ENCODE data around the gene DMTF1. TPM values are rescaled to one million over a fixed set of nuclear protein-coding genes. Genes with fewer than 3 reads are reported as not detected.
A peak's percentile ranks its signal among the peaks of the same experiment; 100 is the strongest.

The DMTF1 gene
- total RNA-seq, 1 donor from 2014 or later: 27.6 TPM

DNA sequence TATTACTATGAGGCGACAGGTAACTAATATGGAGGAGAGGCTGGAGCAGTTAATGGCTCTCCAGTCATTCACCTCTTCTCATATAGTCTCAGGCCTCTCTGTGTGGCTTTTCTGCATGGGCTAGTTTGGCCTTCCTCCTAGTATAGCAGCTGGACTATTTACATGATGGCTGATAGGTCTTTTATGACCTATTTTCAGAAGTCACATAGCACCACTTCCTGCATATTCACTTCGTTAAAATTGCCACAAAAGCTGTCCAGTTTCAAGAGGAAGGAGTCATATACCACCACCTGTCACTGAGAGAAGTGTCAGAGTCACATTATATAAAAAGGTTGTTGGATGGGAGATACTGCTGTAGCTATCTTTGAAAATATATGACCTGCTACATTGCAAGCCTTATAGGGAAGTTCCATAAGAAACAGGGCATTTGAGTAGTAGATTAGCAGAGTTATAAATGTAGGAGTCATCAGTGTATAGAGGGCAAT is 8.0 kb upstream of the DMTF1 start:
- DNase-seq (ENCODE audit: low read depth in 2 of 2): no peak

DNA sequence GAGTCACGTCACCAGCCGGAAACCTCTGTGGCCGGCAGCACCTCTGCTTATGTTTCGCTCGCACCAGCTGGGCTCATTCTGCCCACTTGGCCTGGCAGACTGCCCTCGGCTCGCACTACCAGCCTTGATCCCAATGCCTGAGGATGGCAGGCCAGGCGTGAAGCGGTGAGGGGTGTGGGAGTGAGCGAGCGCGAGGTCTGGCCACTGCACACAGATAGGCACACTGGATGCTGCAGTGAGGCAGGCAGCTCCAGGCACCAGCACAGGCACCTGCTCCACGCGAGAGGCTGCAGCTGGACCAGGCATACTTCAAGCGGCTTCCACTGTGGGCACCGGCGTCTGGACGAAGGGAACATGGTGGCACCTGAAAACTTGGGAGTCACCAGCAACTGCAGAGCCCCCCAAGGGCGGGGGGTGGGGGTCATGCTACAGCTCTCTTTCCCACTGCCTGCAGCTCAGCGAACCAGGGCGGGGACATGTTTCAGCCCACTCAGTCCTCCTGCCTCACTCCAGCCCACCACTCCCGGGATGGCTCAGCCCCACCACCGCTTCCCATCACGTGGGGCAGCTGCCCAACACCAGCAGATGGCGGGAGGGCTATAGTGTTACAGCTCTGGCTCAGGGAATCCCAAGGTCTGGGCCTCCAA is 5.4 kb upstream of the DMTF1 start:
- DNase-seq (ENCODE audit: low read depth in 2 of 2): no peak

DNA sequence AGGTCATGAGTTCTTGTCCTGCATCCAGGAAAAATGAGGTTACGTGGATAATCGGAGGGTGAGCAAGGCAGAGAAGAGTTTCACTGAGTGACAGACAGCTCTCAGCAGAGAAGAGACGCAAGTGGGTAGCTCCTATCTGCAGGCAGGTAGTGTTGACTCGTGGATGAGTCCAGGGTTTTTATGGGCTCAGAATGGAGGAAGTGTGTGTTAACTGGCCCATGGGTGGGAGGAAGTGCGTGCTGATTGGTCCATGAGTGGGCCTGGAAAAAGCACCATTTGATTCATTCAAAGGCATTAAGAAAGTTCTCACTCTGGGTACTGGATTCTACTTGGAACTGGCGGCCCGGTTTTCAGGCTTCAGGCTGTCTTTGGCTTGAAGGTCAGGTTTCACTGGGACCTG is 4.8 kb upstream of the DMTF1 start:
- DNase-seq (ENCODE audit: low read depth in 2 of 2): no peak

DNA sequence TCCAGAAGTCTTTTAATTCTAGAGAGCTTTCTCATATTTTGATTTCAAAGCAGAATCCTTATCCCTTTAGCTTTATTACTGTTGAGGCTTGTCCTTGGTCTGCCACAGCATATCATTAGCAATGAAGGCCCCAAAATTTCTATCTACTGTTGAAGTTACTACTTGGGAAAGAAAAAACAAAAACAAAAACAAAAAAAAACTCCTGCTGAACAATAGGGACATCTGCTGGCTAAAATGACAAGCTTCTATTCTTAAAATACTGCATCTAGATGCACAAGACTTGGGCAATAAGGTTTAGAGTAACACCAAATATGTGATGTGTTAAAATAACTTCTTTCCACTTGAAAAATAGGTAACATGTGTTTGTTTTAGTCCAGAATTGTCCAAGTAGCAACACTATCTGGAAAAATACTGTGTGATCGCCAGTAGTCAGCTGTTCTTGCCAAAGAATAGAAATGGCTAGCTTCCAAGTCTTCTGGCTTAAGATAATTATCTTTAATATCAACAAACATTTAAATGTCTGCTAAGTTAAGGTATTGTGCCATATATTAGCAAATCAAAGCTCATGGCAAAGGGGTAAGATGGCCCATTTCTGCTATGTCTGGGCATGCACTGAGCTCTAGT is 3.8 kb upstream of the DMTF1 start:
- peak in 1 of 2 donors; percentile 55 for DNase-seq (ENCODE audit: low read depth in 2 of 2)

DNA sequence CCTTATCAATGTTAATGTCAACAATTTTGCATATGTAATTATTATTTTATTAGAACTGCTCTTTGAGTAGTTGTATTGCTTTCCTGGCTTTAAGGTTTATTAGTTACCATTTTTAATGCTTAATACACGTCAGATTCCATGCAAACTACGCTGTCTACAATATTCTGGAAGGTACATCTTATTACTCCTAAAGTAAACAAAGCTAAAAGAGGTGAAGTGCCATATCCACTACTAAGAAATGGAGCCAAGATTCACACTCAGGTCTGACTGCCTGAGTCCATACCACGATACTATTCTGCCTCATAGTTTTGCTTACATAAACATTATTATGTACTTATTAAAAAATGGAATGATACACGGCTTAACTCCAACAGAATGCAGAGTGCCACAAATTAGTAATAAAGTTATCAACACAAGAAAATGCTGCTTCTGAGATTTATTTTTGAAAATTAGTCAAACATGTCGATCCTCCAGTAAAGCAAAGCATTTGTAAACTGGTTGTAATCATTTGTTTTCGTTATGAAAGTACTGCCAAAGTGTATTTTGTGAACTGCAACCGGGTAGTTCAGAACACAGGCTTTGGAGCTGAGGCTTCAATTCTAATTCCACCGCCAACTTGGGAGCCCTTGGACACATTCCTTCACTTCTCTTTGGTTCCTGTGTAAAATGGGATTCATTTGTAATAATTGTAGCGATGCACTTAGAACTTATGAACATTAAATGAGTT is 1.1 kb upstream of the DMTF1 start:
- DNase-seq (ENCODE audit: low read depth in 2 of 2): no peak

DNA sequence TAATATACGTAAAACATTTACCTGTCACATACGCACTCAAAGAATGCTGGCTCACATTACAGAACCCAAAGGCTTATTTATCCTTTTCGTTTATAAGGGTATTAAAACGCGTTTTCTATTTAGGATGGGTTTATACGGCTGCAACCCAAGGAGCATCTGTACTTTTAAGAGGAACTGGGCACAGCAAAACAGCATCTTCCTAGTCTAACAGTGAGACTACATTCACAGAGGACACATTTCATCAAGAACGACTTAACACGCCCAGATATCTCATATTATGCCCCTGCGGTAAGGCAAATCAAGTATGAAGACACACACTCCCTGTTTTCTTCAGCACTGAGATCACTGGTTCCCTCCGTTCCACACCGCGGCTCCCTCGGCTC is 533 bp upstream of the DMTF1 start:
- no peak for DNase-seq (ENCODE audit: low read depth in 2 of 2)

DNA sequence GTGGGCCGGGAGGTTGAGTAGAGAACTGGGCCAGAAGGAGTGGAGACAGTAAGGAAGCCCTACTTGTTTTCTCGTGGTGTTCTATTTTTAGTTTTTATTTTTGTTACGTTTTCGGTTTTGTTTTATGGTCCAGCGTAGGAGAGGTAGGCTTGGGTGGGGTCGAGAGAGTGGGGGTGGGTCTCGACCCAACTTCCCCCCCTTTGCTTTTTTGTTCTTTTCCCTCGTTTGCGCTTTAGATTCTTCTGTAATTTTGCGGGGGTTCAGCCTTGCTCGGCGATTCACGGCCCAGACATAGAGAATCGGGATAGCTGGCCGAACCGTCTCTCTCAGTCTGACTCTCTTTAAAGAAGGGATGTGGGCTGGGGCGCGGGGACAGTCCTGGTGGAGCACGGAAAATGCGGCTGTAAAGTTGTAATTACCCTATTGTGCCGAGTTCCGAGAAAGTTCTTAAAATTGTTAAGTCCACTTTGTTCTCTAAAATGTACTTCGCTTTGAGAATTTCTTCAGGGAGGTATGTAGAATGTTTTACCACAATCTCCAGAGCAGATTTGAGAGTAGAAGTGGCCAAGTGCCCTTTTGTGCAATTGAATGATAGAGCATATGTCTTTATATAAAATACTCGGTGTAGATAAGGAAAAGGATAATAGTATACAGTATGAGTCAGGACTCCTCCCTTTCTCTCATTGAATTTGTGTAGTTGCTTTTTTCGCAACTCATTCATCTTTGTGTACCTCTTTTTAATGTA is 816 bp downstream of the DMTF1 start:
- peak in 1 of 2 donors; percentile 37 for DNase-seq (ENCODE audit: low read depth in 2 of 2)

DNA sequence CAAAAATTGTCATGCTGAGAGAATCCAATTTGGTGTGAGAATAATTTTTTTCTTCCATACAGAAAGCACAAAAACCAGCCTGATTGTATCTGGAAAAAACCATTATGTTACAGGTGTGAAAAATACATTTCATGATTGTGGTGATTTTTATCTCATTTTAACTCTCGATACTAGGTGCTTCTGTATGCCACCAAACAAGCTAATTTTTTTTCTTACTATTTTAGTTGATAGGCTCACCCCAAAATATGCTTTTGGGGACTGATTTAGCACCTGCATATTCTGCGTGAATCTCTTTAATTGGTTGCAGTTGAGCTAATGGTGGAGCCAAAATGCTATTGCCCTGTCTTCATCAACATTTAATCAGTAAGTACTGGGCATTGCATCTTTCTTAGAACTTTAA is 1.9 kb downstream of the DMTF1 start:
- DNase-seq (ENCODE audit: low read depth in 2 of 2): no peak

DNA sequence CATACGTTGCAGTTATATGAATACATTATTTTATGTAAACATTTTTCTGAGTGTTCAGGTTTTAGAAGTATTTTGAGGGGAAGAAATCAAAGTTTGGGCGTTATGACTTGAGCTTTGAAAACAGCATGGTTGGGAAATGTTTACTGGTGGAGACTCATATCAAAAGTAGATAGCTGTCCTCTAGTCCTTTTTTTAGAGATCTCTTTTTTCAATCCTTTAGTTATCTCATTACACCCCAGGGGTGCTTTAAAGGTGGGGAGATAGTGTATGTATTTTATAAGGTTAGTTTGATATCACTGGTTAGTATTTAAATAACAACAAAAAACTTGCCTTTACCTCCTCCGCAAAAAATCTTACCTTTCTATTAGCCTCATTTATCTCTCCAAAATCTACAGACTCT is 2.3 kb downstream of the DMTF1 start:
- no peak for DNase-seq (ENCODE audit: low read depth in 2 of 2)

DNA sequence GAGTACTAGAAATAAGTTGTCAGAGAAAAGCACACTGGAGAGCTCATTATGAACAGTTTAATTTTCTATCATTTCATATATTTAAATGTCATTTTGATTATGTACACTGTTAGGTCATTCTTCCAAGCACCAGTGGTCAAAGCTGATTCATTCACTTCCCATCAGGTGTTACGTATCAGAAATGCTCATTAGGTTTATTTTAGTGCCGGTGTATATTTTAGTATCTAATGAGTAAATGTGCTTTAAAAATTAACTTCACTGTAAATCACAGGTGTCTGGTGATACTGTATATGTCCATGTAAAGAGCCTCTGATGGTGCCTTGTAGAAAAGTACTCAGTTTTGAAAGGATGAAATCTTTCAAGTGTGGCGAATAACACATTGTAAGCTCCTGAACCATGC is 3.5 kb downstream of the DMTF1 start:
- DNase-seq (ENCODE audit: low read depth in 2 of 2): peak in 1 of 2 donors; percentile 29

DNA sequence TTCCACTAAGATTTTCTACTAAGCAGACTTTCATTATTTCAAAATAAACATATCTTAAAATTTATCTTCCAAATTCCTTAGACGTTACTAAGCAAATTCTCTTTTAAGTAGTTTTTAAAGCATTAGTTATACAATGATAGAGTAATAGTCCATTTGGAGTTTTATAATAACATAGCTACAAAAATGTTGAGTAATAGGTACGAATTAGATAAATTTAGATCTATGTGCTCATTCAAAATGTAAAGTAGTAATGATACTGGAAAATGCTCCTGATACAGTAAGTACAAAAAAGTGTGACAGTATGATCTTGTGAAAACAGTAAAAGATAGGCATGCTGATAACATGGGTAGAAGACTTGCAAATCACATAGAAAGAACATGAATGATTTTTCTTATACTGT is 4.5 kb downstream of the DMTF1 start:
- no peak for DNase-seq (ENCODE audit: low read depth in 2 of 2)

DNA sequence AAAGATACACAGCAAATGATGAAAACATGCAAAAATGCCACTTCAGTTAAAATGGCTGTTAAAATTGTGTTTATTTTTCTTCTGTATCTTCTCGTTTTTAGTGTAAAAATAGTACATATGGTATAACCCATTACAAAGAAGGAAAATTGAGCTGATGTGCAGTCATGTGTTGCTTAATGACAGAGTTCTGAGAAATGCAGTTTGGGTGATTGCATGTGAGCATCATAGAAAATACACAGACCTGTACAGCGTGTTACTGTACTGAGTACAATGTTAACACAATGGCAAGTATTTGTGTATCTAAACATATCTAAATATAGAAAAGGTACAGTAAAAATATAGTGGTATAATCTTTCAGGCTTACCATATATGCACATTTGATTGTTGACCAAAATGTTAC is 7.3 kb downstream of the DMTF1 start:
- no peak for DNase-seq (ENCODE audit: low read depth in 2 of 2)

DNA sequence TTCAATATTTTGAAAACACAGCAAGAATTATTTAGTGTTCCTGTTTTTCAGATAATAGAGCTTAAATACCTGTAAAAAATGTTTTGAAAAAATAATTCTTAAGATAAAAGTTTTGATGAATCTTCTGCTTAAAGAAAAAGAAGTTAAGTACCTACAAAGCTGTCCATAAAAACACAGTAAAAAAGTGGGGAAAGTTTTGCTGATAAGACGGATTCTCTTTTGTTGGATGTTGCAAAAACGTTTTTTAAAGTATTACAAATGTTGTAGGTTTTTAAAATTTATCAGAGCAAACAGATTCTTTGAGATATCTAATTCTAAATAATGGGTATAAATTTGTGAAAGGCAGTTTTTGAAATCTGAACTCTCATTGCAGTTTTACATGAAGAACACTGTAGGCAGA is 12.2 kb downstream of the DMTF1 start:
- DNase-seq (ENCODE audit: low read depth in 2 of 2): no peak

DNA sequence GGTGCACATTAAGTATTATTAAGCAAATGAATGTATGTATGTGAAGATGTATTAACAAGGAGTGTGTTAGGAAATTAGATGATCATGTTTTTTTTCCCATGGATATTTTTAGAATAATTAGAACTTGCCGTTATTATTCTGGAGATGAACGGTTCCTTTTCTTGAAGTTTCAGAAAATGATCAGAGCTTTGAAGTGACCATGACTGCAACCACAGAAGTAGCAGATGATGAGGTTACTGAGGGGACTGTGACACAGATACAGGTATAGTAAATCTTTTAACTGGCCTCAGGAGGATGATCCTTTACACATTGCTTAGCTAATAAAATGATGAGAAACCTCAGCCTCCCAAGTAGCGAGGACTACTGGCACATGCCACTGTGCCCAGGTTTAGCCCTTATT is 18.6 kb downstream of the DMTF1 start:
- no peak for DNase-seq (ENCODE audit: low read depth in 2 of 2)

DNA sequence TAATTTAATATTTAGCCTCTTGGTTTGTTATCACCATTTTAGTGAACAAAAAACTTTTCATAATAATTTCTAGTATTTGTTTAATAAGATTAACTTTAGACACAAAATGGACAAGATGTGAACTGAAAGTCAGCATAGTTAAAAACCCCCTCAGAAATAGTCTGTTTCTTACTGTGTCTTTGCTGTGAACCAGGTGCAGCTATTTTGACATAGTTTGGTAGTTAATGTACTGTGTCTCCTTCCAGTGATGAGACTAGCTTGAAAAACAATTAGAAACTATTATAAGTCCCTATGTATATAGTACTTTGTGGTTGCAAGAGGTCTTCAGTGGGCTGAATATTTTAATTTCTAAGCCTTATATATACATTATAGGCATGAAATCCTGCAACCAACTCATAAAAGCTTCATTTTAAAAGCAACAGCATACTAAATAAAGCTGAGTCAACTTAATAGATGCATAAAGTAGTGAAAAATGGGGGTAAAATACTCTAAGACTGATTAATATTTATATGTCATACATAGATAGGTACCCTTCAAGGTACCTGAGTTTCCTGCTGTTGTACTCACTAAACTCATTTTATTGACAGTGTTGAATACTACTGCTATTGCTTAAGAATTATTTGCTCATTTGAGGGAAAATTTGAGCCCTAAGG is 19.2 kb downstream of the DMTF1 start:
- DNase-seq (ENCODE audit: low read depth in 2 of 2): no peak

DNA sequence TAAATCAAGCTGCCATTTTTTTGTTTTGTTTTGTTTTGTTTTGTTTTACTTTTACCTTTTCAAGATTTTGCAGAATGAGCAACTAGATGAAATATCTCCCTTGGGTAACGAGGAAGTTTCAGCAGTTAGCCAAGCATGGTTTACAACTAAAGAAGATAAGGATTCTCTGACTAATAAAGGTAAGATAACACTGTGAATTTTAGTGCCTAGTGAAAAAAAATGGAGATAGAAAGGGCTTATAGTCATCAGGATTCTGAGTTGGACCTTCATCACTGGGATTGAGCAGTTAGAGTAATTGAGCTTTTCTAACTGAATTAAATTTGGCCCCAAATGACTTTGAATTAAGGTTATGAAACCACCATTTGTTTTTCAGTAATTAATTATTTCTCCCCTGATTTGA is 21.2 kb downstream of the DMTF1 start:
- no peak for DNase-seq (ENCODE audit: low read depth in 2 of 2)

DNA sequence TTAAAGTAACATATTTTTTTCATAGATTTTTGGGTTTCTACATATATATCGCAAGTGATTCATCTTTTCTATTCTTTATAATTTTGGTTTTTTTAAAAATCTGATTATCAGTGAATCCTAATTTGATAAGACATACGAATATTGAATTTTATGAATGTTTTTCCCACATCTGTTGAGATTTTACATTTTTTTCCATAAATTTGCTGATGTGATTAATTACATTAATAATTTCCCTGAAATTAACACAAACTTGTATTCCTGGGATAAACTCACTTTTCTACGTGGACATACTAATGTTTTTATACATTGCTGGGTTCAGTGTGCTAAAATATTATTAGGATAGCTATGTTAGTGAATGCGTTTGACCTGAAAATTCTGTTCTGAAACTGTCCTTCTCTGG is 26.1 kb downstream of the DMTF1 start:
- DNase-seq (ENCODE audit: low read depth in 2 of 2): no peak

DNA sequence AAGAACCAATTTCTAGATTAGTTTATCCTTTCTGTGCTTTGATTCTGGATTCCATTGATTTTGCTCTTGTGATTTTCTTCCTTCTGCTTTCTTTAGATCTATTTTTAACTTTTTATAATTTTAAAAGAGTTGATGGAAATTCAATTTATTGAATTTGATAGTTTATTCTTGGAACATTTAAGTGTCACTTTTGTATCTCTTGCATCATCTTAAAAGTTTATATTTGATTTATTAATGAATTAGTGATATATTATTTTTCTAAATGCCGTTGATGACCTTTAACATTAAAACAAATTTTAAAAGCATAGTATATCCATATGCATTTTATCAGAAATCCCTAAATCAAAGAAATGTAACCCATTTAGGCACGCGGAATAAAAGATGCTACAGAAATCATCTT is 26.9 kb downstream of the DMTF1 start:
- DNase-seq (ENCODE audit: low read depth in 2 of 2): no peak

DNA sequence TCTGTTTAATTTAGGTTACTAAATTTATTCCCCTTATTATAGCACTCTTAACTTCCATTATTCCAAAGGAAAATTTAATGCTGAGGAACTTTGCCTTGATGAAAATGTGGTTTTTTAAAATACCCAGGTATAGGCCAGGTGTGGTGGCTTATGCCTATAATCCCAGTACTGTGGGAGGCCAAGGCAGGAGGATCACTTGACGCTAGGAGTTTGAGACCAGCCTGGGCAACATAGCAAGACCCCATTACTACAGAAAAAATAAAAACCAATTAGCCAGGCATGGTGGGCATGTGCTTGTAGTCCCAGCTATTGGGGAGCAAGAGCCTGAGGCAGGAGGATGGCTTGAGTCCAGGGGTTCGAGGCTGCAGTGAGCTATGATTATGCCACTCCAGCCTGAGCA is 34.9 kb downstream of the DMTF1 start:
- no peak for DNase-seq (ENCODE audit: low read depth in 2 of 2)

DNA sequence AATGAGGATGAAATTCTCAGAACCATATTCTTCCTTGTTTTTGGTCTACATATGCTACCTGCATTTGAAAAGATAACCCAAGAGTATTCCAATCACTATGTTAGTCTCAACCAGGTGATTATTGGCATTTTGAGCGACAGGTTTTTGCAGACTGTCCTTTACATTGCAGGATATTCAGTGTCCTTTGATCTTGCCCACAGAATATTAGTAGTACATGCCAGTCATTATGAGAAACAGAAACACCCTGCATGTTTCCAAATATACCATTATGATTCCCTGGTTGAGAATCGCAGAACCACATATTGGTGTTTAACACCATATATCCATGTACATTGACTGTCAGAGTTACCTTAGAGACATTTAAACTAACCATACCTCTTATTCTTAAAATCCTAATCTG is 36.7 kb downstream of the DMTF1 start:
- DNase-seq (ENCODE audit: low read depth in 2 of 2): no peak

DNA sequence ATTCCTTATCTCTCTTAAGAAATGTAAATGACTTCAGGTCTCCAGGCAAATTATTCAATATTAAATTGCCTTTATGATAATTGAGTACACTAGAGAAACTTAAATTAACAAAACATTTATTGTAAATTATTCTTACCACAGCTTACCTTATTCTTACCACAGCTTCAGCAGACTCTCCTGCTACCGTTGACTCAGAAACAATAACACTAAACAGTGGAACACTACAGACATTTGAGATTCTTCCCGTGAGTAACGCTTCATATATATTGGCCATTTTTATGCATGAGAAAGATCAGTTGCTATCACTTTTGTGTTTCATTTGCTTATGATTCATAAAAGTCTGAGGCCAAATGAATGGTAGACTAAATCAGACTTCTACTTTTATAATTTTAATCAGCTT is 38.5 kb downstream of the DMTF1 start:
- no peak for DNase-seq (ENCODE audit: low read depth in 2 of 2)

All from dermis microvascular lymphatic vessel endothelial cell (primary cell).